OCI-LY1 (cell line): Measurements from ENCODE around the gene PPP1R14B.

ENCODE experiments used
- H2AFZ ChIP-seq: fragments of 200-600 bp; sonication (generic), shearing (Covaris generic); 2 replicates; pipeline ENCODE4 v1.6.0; 2014; ENCODE audit warnings: antibody characterized with exemption, mild to moderate bottlenecking, low read length
- H3F3A ChIP-seq: fragments of 200-600 bp; sonication (generic), shearing (Covaris generic); 2 replicates; pipeline ENCODE4 v1.6.0; 2014; ENCODE audit warnings: mild to moderate bottlenecking, antibody characterized with exemption, low read length, moderate library complexity; ENCODE audit not compliant: insufficient read depth
- H3K27ac ChIP-seq: fragments of 200-600 bp; sonication (generic); 2 replicates; pipeline ENCODE4 v1.5.1; 2014; ENCODE audit warnings: low read length, mixed run types, mild to moderate bottlenecking, low read depth; ENCODE audit not compliant: poor library complexity, severe bottlenecking
- H3K27me3 ChIP-seq: fragments of 200-600 bp; sonication (generic); 2 replicates; pipeline ENCODE4 v1.6.0; 2014; ENCODE audit warnings: antibody characterized with exemption, mild to moderate bottlenecking, low read length, moderate library complexity; ENCODE audit not compliant: insufficient read depth
- H3K36me3 ChIP-seq: fragments of 200-600 bp; sonication (generic); 2 replicates; pipeline ENCODE4 v1.6.1; 2014; ENCODE audit warnings: mild to moderate bottlenecking, antibody characterized with exemption, low read length, moderate library complexity, mixed read lengths; ENCODE audit not compliant: insufficient read depth
- H3K4me1 ChIP-seq: fragments of 200-600 bp; sonication (generic); 2 replicates; pipeline ENCODE4 v1.5.1; 2014; ENCODE audit warnings: mild to moderate bottlenecking, low read length, moderate library complexity; ENCODE audit not compliant: insufficient read depth, severe bottlenecking
- H3K4me2 ChIP-seq: fragments of 200-600 bp; sonication (generic), shearing (Covaris generic); 2 replicates; pipeline ENCODE4 v1.6.1; 2014; ENCODE audit warnings: low read length
- H3K4me3 ChIP-seq: fragments of 200-600 bp; sonication (generic); 2 replicates; pipeline ENCODE4 v1.5.1; 2014; ENCODE audit warnings: low read length, low read depth, mild to moderate bottlenecking, mixed read lengths; ENCODE audit not compliant: poor library complexity, severe bottlenecking
- H3K79me2 ChIP-seq: fragments of 200-600 bp; shearing (Covaris generic); 2 replicates; pipeline ENCODE4 v1.6.1; 2016; ENCODE audit warnings: mixed run types, low read length, mixed read lengths; ENCODE audit not compliant: insufficient read depth
- H3K9ac ChIP-seq: fragments of 200-600 bp; sonication (generic), shearing (Covaris generic); 2 replicates; pipeline ENCODE4 v1.6.1; 2014; ENCODE audit warnings: mild to moderate bottlenecking, low read length, mixed read lengths
- H3K9me2 ChIP-seq: fragments of 200-600 bp; sonication (generic), shearing (Covaris generic); 2 replicates; pipeline ENCODE4 v1.6.1; 2014; ENCODE audit warnings: low read depth, mild to moderate bottlenecking, low read length, mixed read lengths
- H3K9me3 ChIP-seq: fragments of 200-600 bp; shearing (Covaris generic); 2 replicates; pipeline ENCODE4 v1.6.1; 2014; ENCODE audit warnings: low read length, mixed read lengths
- H4K20me1 ChIP-seq: fragments of 200-600 bp; sonication (generic), shearing (Covaris generic); 2 replicates; pipeline ENCODE4 v1.6.0; 2016; ENCODE audit warnings: mild to moderate bottlenecking, low read length; ENCODE audit not compliant: insufficient read depth
- CTCF ChIP-seq: fragments of 200-600 bp; sonication (generic), shearing (Covaris generic); IDR thresholded peaks from 2 replicates; pipeline ENCODE4 v1.5.1; 2017; ENCODE audit warnings: mild to moderate bottlenecking, antibody characterized with exemption, low read length, moderate library complexity, mixed read lengths
- EZH2 ChIP-seq: fragments of 200-600 bp; sonication (generic), shearing (Covaris generic); IDR thresholded peaks from 2 replicates; pipeline ENCODE4 v1.8.0; 2017; ENCODE audit warnings: borderline replicate concordance, mixed run types, mild to moderate bottlenecking, antibody characterized with exemption, low read length, moderate library complexity, mixed read lengths

The PPP1R14B gene

GRCh38 chr11:64238076-64238475 lies 8.7 kb downstream of the PPP1R14B start:
- H3K4me2 ChIP-seq: peak overlapping the region; percentile 91
- H3K9me2 ChIP-seq: no peaks in the 10 kb centered on the region
- no peak overlapping the region for H2AFZ ChIP-seq
- H3K9ac ChIP-seq: peak overlapping the region; percentile 93
- peaks cover 18% of the 10 kb centered on the region; the same call in 1 of the 2 replicates for H3F3A ChIP-seq
- peaks cover 18% of the 10 kb centered on the region; the same call in 1 of the 2 replicates for H3K36me3 ChIP-seq
- H3K4me3 ChIP-seq: peak overlapping the region; percentile 36
- H3K79me2 ChIP-seq: no peaks in the 10 kb centered on the region
- no peaks in the 10 kb centered on the region for H3K9me3 ChIP-seq
- peak overlapping the region; percentile 98 for H3K27ac ChIP-seq
- no peak for TF ChIP-seq CTCF
- no peak for TF ChIP-seq EZH2
- H4K20me1 ChIP-seq: no peaks in the 10 kb centered on the region
- H3K27me3 ChIP-seq: no peaks in the 10 kb centered on the region
- peaks cover 71% of the 10 kb centered on the region for H3K4me1 ChIP-seq

- Histone ChIP-seq H3K4me3 (peak overlapping the region; percentile 36), H3K79me2 (no peaks in the 10 kb centered on the region), H2AFZ (no peak overlapping the region), H3K4me2 (peak overlapping the region; percentile 91), H3F3A (peaks cover 18% of the 10 kb centered on the region; the same call in 1 of the 2 replicates), H3K9me3 (no peaks in the 10 kb centered on the region), H3K9ac (peak overlapping the region; percentile 93), H3K4me1 (peaks cover 66% of the 10 kb centered on the region), H4K20me1 (no peaks in the 10 kb centered on the region), H3K27me3 (no peaks in the 10 kb centered on the region), H3K27ac (peak overlapping the region; percentile 98), H3K36me3 (peaks cover 15% of the 10 kb centered on the region; the same call in 1 of the 2 replicates), H3K9me2 (no peaks in the 10 kb centered on the region)
- no peak for TF ChIP-seq CTCF
- no peak for TF ChIP-seq EZH2
These were observed 9.2 kb downstream of the PPP1R14B start for GRCh38 chr11:64237484-64237951.

- Histone ChIP-seq H3K27ac (peak overlapping the region; percentile 69), H3F3A (peaks cover 18% of the 10 kb centered on the region; the same call in 1 of the 2 replicates), H3K9me3 (no peaks in the 10 kb centered on the region), H3K36me3 (peaks cover 15% of the 10 kb centered on the region; the same call in 1 of the 2 replicates), H3K9me2 (no peaks in the 10 kb centered on the region), H3K9ac (peak overlapping the region; percentile 79), H3K4me1 (peaks cover 75% of the 10 kb centered on the region), H3K4me3 (peak overlapping the region; percentile 77), H3K27me3 (no peaks in the 10 kb centered on the region), H3K4me2 (peak overlapping the region; percentile 97), H4K20me1 (no peaks in the 10 kb centered on the region), H3K79me2 (no peaks in the 10 kb centered on the region), H2AFZ (no peak overlapping the region)
- TF ChIP-seq EZH2: no peak
- TF ChIP-seq CTCF: no peak
These were observed 11.1 kb downstream of the PPP1R14B start for GRCh38 chr11:64235437-64236161.
